OCI-LY1 (cell line): ENCODE results near the gene SERTAD2.
A peak's percentile ranks its signal among the peaks of the same experiment; 100 is the strongest.

Experiments
- H2AFZ ChIP-seq: fragments of 200-600 bp; sonication (generic), shearing (Covaris generic); 2 replicates; pipeline ENCODE4 v1.6.0; 2014; ENCODE audit warnings: antibody characterized with exemption, mild to moderate bottlenecking, low read length
- H3F3A ChIP-seq: fragments of 200-600 bp; sonication (generic), shearing (Covaris generic); 2 replicates; pipeline ENCODE4 v1.6.0; 2014; ENCODE audit warnings: mild to moderate bottlenecking, antibody characterized with exemption, low read length, moderate library complexity; ENCODE audit not compliant: insufficient read depth
- H3K27ac ChIP-seq: fragments of 200-600 bp; sonication (generic); 2 replicates; pipeline ENCODE4 v1.5.1; 2014; ENCODE audit warnings: low read length, mixed run types, mild to moderate bottlenecking, low read depth; ENCODE audit not compliant: poor library complexity, severe bottlenecking
- H3K27me3 ChIP-seq: fragments of 200-600 bp; sonication (generic); 2 replicates; pipeline ENCODE4 v1.6.0; 2014; ENCODE audit warnings: antibody characterized with exemption, mild to moderate bottlenecking, low read length, moderate library complexity; ENCODE audit not compliant: insufficient read depth
- H3K36me3 ChIP-seq: fragments of 200-600 bp; sonication (generic); 2 replicates; pipeline ENCODE4 v1.6.1; 2014; ENCODE audit warnings: mild to moderate bottlenecking, antibody characterized with exemption, low read length, moderate library complexity, mixed read lengths; ENCODE audit not compliant: insufficient read depth
- H3K4me1 ChIP-seq: fragments of 200-600 bp; sonication (generic); 2 replicates; pipeline ENCODE4 v1.5.1; 2014; ENCODE audit warnings: mild to moderate bottlenecking, low read length, moderate library complexity; ENCODE audit not compliant: insufficient read depth, severe bottlenecking
- H3K4me2 ChIP-seq: fragments of 200-600 bp; sonication (generic), shearing (Covaris generic); 2 replicates; pipeline ENCODE4 v1.6.1; 2014; ENCODE audit warnings: low read length
- H3K4me3 ChIP-seq: fragments of 200-600 bp; sonication (generic); 2 replicates; pipeline ENCODE4 v1.5.1; 2014; ENCODE audit warnings: low read length, low read depth, mild to moderate bottlenecking, mixed read lengths; ENCODE audit not compliant: poor library complexity, severe bottlenecking
- H3K79me2 ChIP-seq: fragments of 200-600 bp; shearing (Covaris generic); 2 replicates; pipeline ENCODE4 v1.6.1; 2016; ENCODE audit warnings: mixed run types, low read length, mixed read lengths; ENCODE audit not compliant: insufficient read depth
- H3K9ac ChIP-seq: fragments of 200-600 bp; sonication (generic), shearing (Covaris generic); 2 replicates; pipeline ENCODE4 v1.6.1; 2014; ENCODE audit warnings: mild to moderate bottlenecking, low read length, mixed read lengths
- H3K9me2 ChIP-seq: fragments of 200-600 bp; sonication (generic), shearing (Covaris generic); 2 replicates; pipeline ENCODE4 v1.6.1; 2014; ENCODE audit warnings: low read depth, mild to moderate bottlenecking, low read length, mixed read lengths
- H3K9me3 ChIP-seq: fragments of 200-600 bp; shearing (Covaris generic); 2 replicates; pipeline ENCODE4 v1.6.1; 2014; ENCODE audit warnings: low read length, mixed read lengths
- H4K20me1 ChIP-seq: fragments of 200-600 bp; sonication (generic), shearing (Covaris generic); 2 replicates; pipeline ENCODE4 v1.6.0; 2016; ENCODE audit warnings: mild to moderate bottlenecking, low read length; ENCODE audit not compliant: insufficient read depth
- EZH2 ChIP-seq: fragments of 200-600 bp; sonication (generic), shearing (Covaris generic); IDR thresholded peaks from 2 replicates; pipeline ENCODE4 v1.8.0; 2017; ENCODE audit warnings: borderline replicate concordance, mixed run types, mild to moderate bottlenecking, antibody characterized with exemption, low read length, moderate library complexity, mixed read lengths
- TF ChIP-seq, protein P1 (sequence below): fragments of 200-600 bp; sonication (generic), shearing (Covaris generic); IDR thresholded peaks from 2 replicates; pipeline ENCODE4 v1.5.1; 2017; ENCODE audit warnings: mild to moderate bottlenecking, antibody characterized with exemption, low read length, moderate library complexity, mixed read lengths

Gene SERTAD2

DNA sequence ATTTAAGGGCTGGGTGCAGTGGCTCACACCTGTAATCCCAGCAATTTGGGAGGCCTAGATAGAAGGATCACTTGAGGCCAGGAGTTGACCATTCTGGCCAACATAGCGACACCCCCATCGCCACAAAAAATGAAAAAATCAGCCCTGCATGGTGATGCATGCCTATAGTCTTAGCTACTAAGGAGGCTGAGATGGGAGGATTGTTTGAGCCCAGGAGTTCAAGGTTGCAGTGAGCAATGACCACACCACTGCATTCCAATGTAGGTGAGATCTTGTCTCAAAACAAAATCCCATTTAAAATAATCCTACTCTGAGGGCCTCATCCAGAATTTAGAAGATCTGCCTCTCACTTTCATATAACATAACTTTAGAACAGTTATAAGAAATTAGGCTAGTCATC is 2.7 kb upstream of the SERTAD2 start:
- H3F3A ChIP-seq = peaks cover 15% of the 10 kb centered on the region
- peaks cover under 1% of the 10 kb centered on the region; the same call in 1 of the 2 replicates for H4K20me1 ChIP-seq
- H3K4me2 ChIP-seq = peak overlapping the region; percentile 94
- no peaks in the 10 kb centered on the region for H3K9me2 ChIP-seq
- TF ChIP-seq, protein P1, sequence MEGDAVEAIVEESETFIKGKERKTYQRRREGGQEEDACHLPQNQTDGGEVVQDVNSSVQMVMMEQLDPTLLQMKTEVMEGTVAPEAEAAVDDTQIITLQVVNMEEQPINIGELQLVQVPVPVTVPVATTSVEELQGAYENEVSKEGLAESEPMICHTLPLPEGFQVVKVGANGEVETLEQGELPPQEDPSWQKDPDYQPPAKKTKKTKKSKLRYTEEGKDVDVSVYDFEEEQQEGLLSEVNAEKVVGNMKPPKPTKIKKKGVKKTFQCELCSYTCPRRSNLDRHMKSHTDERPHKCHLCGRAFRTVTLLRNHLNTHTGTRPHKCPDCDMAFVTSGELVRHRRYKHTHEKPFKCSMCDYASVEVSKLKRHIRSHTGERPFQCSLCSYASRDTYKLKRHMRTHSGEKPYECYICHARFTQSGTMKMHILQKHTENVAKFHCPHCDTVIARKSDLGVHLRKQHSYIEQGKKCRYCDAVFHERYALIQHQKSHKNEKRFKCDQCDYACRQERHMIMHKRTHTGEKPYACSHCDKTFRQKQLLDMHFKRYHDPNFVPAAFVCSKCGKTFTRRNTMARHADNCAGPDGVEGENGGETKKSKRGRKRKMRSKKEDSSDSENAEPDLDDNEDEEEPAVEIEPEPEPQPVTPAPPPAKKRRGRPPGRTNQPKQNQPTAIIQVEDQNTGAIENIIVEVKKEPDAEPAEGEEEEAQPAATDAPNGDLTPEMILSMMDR = no peak
- TF ChIP-seq EZH2 = no peak
- H3K9me3 ChIP-seq = no peaks in the 10 kb centered on the region
- H3K27me3 ChIP-seq = no peaks in the 10 kb centered on the region
- peaks cover 77% of the 10 kb centered on the region for H3K4me1 ChIP-seq
- no peaks in the 10 kb centered on the region for H3K36me3 ChIP-seq
- H2AFZ ChIP-seq = no peak overlapping the region
- H3K27ac ChIP-seq = peak overlapping the region; percentile 99
- H3K9ac ChIP-seq = peak overlapping the region; percentile 53
- peak overlapping the region; percentile 28 for H3K4me3 ChIP-seq
- peaks cover 26% of the 10 kb centered on the region for H3K79me2 ChIP-seq

DNA sequence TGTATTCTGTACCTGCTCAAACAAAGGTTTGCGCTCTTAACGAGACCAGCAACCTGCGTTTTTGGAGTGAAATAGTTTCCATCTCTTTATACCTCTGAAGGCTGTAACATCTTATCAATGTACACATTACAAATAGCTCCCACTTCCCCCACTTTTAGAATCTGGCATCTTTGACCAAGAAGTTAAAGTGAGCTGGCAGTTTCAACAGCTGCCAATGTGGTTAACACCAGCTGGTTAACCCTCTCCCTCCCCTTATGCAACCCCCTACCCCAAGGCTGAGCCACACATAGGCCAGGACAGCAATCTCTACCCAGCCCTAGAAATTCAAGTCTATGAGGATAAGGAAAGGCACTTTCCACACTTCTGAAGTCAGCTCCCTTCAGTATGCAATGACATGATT is 2.2 kb upstream of the SERTAD2 start:
- Histone ChIP-seq H3K36me3 (no peaks in the 10 kb centered on the region), H3K4me1 (peaks cover 77% of the 10 kb centered on the region), H3K4me3 (peak overlapping the region; percentile 88), H3K9me3 (no peaks in the 10 kb centered on the region), H3K27me3 (no peaks in the 10 kb centered on the region), H2AFZ (no peak overlapping the region), H3K9me2 (no peaks in the 10 kb centered on the region), H4K20me1 (peaks cover 4% of the 10 kb centered on the region; the same call in 1 of the 2 replicates), H3K79me2 (peaks cover 30% of the 10 kb centered on the region), H3K4me2 (peak overlapping the region; percentile 94), H3F3A (peaks cover 15% of the 10 kb centered on the region), H3K9ac (peak overlapping the region; percentile 96), H3K27ac (peak overlapping the region; percentile 99)
- TF ChIP-seq, protein P1 = no peak
- no peak for TF ChIP-seq EZH2

DNA sequence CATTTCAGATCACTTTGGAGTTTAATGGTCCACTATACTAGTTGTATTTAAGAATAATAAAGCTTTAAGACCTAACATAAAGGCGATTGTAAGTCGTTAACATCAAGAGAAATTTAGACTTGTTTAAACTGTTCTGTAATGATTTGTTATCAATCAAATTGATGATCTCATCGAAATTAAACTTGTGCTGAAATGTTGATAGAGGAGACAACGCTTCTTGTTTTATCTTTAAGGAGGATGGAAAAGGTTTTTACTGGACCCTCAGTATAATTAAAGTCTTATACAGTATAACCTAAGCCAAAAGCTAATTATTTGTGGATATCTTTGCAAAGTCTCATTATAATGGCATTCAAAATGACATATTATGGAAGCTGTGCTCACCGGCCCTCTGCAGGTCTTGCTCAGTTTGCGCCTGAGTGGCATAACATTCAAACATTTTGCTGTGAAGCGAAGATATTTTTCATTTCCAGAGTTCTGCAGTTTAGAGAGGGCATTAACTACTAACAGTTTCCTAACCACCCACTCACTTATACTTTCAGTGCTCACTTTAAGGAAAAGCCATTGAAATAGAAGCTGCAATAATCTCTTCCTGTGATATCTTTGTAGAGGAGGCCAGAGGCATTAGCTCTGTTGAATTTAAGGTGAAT is 1.4 kb upstream of the SERTAD2 start:
- Histone ChIP-seq H3K27ac (peak overlapping the region; percentile 99), H3K9me3 (no peaks in the 10 kb centered on the region), H3K4me2 (peak overlapping the region; percentile 94), H3K4me1 (peaks cover 77% of the 10 kb centered on the region), H3K36me3 (no peaks in the 10 kb centered on the region), H3K79me2 (peaks cover 31% of the 10 kb centered on the region), H3K27me3 (no peaks in the 10 kb centered on the region), H3K9me2 (no peaks in the 10 kb centered on the region), H3K9ac (peak overlapping the region; percentile 96), H3K4me3 (peak overlapping the region; percentile 88), H3F3A (peaks cover 15% of the 10 kb centered on the region), H2AFZ (no peak overlapping the region), H4K20me1 (peaks cover 4% of the 10 kb centered on the region; the same call in 1 of the 2 replicates)
- TF ChIP-seq, protein P1 = peak; percentile 45; the same call in 1 of the 2 replicates
- no peak for TF ChIP-seq EZH2
